Umbilical cord (tissue), 2 donors: ENCODE results near the gene DAP. TPM values are rescaled to one million over a fixed set of nuclear protein-coding genes. Genes with fewer than 3 reads are reported as not detected.
A peak's percentile ranks its signal among the peaks of the same experiment; 100 is the strongest.
"Not testable (repeated sequence)": the region's sequence is repeated elsewhere in the genome, so short reads cannot be mapped to it uniquely, and the experiment has no call there.

Experiments
- DNase-seq: peaks from one replicate; pipeline ENCODE4 v3.0.0-alpha.2; 2015; ENCODE audit warnings: low spot score
- total RNA-seq: library from RNA; depleted of rRNA; stranded (reverse); fragments of >200 nt; gene quantifications from one replicate; pipeline ENCODE4 v1.2.3, GENCODE V29; 2014; ENCODE audit warnings: low replicate concordance; ENCODE audit not compliant: insufficient read depth

DAP gene, protein sequence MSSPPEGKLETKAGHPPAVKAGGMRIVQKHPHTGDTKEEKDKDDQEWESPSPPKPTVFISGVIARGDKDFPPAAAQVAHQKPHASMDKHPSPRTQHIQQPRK
- total RNA-seq, result 23.6 TPM

GRCh38 chr5:10761185-10761932 is at the start of gene DAP:
TSS of gene DAP (minus strand) at chr5:10761234. CDS start at chr5:10761068, 166 bp downstream.
- DNase-seq, result peak; percentile 85

- DNase-seq, result no peak
These were observed 47.6 kb upstream of the DAP start for GRCh38 chr5:10808347-10809226.

- peak; percentile 10 for DNase-seq
These were observed 41.1 kb upstream of the DAP start for GRCh38 chr5:10801931-10802666.

DNA sequence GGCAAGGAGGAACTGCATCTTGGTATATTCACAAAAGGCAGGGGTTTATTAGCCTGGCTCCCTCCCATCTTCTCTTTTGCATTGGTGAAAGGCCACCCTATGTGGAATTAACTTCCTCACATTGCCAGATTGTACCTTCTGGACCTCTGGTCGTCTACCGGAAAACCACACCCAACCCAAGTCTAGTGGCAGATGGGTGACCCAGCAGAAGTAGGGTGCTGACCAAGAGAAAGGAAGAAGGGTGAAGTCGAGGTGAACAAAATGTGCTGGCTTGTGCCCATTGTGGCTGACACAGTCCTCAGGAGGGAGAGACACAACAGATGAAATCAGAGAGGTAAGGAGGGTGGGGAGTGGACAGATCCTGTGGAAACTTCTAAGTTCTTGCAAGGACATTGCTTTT is 39.8 kb upstream of the DAP start:
- DNase-seq, result no peak

DNA sequence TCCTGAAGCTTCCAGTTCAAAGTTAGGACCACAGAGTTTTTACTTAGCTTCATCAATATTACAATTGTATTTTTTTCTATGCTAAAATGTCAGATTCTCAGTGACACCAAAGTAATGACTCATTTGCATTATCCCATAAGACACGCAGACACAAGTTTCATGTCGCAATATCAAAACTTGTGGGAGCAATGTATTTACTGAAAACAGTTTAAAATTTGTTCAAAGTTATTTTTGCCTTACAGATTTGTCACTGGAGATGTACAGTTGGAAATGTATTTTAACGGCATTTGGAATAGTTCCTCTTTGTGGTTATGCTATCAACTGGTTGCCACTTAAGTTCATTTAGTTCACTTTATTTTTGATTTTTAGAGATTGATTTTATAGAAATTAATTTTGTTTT is 36.2 kb upstream of the DAP start:
- no peak for DNase-seq

GRCh38 chr5:10793785-10794184 is 32.8 kb upstream of the DAP start:
- DNase-seq, result no peak

DNA sequence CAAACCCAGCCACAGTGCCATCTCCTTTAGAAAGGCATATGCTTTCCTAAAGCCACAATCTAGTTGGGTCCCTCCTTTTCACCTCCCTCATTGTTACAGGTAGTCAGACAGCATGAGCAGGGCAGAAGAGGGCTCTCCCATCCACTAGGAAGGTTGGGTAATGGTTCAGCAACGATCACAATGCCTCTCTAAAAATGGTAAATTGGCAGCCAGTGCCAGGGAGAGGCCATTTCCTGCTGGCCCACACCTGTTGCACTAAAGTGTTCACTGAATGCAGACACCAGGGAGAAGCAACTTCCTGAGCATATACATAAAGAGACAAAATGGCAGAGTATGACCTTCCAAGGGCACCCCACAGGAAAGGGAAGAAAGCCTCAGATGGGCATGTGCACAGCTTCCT is 31.3 kb upstream of the DAP start:
- DNase-seq, result no peak

- peak; percentile 23 for DNase-seq
These were observed 28.7 kb upstream of the DAP start for GRCh38 chr5:10789726-10790125.

DNA sequence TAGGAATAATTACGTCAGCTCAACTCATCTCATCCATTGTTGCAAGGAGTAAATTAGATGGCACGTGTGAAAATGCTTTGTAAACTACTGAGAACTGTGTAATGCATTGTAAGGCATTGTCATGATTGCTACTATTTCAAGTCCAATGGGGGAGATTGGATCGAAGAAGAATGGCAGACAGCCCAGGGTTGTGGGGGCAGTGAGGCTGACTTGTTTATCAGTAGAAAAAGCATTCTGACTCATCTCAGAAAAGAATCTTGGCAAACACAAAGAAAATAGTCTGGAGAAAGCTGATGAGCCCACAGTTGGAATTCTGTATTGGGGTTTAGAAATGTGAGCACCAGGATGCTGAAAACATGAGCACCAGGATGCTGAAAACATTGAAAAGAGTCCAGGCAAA is 28.0 kb upstream of the DAP start:
- peak; percentile 62 for DNase-seq

DNA sequence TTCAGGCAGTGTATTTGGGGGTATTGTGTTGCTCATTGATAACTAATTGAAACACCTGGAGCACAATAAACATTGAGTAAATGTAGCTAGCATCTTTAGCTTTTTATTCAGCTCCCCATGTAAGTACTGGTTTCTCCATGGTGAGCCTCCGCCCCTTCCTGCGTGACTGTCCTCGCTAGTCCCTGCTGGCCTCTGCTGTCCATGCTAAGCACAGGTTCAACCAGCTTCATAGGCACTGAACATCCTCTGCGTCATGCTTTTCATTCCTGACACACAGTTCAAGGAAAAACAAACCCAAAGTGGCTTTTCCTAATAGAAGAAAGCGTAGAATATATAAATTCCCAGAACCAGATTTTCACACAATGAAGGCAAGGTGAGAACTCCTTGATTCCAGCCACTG is 27.3 kb upstream of the DAP start:
- DNase-seq, result no peak

GRCh38 chr5:10786835-10787234 is 25.8 kb upstream of the DAP start:
- DNase-seq, result no peak

DNA sequence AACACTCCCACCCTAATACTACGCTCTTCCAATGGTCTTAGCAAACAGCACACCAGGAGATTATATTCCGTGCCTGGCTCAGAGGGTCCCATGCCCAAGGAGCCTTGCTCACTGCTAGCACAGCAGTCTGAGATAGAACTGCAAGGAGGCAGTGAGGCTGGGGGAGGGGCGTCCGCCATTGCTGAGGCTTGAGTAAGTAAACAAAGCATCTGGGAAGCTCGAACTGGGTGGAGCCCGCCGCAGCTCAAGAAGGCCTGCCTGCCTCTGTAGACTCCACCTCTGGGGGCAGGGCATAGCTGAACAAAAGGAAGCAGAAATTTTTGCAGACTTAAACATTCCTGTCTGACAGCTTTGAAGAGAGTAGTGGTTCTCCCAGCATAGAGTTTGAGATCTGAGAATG is 19.2 kb upstream of the DAP start:
- not testable (repeated sequence) for DNase-seq

DNA sequence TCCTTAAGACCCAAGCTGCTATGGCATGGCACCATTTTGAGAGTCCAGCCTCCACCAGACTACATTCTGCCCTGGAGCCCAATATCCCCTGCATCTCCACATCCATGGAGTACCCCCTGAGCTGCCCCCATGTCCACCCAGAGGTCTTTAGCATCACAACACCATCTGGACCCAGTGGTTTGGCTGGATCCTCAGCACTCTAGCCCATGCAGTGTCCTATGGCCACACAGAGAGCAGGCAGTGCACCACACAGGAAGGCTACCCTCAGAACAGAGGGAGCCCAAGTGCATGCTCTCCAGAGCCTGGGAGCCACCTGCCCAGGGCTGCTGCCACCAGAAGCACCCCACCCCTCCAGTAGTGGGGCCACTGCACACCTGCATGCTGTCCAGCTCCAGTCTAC is 18.6 kb upstream of the DAP start:
- DNase-seq, result no peak

DNA sequence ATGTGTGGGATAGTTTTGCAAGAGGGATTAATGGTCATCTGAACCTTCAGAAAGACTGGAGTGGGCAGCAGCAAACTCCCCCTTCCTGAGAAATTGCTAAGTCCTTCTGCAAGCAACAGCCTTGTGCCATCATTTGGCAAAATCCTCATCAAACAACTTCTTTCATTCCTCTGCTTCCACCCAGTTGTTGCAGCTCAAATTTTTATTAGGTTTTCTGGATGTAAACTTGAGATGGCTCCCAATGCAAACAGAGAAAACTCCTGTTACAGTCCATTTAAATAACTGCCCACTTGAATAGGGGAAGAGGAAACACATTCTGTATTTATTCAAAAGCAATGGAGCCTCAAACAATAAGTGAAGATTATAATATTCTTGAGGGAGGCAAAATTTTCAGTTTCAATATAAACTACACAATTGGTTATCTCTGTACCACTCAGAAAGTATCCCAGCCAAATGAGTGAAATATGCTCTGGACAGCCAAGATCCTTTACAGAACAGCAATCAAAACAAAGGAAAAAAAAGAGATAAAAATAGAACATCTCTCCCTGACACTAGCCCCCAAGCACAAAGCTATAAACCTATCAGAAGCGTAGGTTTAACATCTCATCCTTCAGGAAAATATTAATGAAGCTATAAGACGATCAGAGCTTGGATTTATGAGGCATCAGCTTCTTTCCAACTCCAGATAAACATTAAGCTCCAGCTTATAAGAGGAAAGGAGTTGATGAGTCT is 17.3 kb upstream of the DAP start:
- no peak for DNase-seq

- DNase-seq, result no peak
These were observed 14.6 kb upstream of the DAP start for GRCh38 chr5:10775646-10776045.

GRCh38 chr5:10772901-10773585 is 12.0 kb upstream of the DAP start:
- DNase-seq, result no peak

DNA sequence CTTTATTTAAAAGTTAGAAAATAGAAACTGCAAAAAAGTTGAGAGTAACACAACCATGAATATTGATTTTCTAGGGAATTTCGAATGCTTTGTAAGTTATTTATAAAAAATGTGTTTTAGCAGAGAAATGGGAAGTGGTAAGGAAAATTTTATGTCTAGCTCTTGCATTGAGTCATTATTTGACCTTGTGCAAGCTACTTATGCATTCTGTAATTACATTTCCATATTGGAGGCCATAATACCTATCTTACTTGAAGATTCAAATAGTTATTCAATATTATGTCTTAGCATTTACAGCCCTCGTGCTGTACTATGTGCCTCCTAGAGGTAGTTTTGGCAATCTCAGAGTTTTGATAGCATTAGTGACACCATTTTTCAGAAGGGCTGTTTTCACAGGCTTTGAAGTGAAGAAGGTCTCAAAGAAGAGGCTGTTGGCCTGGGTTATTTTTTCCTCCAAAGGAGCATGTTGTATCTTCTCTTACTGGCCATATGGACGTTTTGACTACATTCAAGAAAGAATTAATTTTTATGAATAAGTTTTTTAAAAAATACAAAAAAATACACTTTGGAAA is 7.4 kb upstream of the DAP start:
- DNase-seq, result no peak

DNA sequence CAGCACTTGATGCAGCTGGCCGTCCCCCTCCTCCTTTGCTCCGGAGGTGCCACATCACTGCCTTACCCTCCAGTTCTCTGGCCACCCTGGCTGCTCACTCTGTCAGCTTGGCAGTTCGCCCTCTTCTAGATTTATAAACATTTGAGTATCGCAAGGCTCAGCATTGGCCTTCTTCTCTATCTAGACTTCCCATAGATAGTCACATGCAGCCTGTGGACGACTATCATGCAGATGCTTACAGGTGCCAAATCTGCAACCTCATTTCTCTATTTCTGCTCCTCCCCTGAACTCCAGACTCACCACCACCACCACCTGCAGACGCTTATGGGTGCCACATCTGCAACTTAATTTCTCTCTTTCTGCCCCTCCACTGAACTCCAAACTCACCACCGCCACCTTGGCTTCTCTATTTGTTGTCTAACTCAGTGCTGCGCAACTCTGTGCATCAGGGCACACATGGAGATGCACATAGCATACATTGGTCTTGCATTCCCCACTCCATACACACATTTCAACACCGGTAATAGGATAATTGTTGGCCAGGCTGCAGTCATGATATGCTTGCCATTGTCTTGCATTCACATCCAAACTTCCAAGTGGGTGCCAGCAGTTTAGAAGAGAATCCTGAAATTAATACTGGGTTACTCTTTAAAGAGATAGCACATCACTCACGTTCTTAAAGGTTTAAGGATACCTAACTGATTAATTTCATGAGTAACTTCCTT is 1.9 kb upstream of the DAP start:
- DNase-seq, result no peak

GRCh38 chr5:10761933-10762775 is 1.1 kb upstream of the DAP start:
- peak; percentile 75 for DNase-seq
